Lower leg skin (tissue), 3 donors: ENCODE data around the gene OBSCN.

Source experiments
- CTCF ChIP-seq, 3 donors: fragments of 450-650 bp; IDR thresholded peaks; one replicate each; pipeline ENCODE4 v1.5.1; 2016; ENCODE audit warnings: antibody characterized with exemption in 3 of 3, mild to moderate bottlenecking in 3 of 3, moderate library complexity in 2 of 3
- POLR2A ChIP-seq, 2 donors: fragments of 450-650 bp; IDR thresholded peaks; one replicate each; pipeline ENCODE4 v1.6.1; 2016 to 2017; ENCODE audit warnings: antibody characterized with exemption in 2 of 2, mild to moderate bottlenecking in 1 of 2, moderate library complexity in 1 of 2

GRCh38 chr1:228281631-228282328 is 73.9 kb downstream of the OBSCN start:
- TF ChIP-seq CTCF (IDR thresholded peaks at IDR 0.05), result no peak
- TF ChIP-seq POLR2A (IDR thresholded peaks at IDR 0.05), result no peak
